GM12875 (cell line): ENCODE data around the gene SLC35F3.
A peak's percentile ranks its signal among the peaks of the same experiment; 100 is the strongest.
"Not testable (repeated sequence)": the region's sequence is repeated elsewhere in the genome, so short reads cannot be mapped to it uniquely, and the experiment has no call there.

Experiments
- H3K4me3 ChIP-seq: one replicate; pipeline ENCODE4 v1.5.1; 2011; ENCODE audit warnings: low read depth, low read length, control low read depth
- TF ChIP-seq, protein P1 (sequence below): IDR thresholded peaks from 2 replicates; pipeline ENCODE4 v1.5.1; 2011; ENCODE audit warnings: low read depth, mild to moderate bottlenecking, control low read depth, inconsistent platforms, low read length, moderate library complexity, borderline replicate concordance; ENCODE audit not compliant: insufficient read depth

SLC35F3 gene

DNA sequence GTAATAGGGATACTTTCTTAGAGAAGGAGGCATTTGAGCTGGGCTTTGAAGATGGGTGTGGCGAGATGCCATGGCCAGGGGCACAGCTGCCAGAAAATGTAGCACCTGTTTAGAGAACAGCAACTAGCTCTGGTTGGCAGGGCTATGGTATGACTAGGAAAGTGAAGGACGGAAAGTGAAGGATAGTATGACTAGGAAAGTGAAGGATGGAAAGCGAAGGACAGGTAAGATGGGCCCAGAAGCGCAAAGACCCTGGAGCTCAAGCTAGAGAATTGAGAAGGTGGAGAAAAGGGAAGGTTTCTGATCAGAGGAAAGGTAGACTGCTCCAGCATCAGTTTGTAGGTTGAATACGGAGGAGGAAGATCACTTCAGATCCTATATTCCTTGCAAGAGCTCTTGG lies 205.4 kb downstream of the SLC35F3 start:
- TF ChIP-seq, protein P1, sequence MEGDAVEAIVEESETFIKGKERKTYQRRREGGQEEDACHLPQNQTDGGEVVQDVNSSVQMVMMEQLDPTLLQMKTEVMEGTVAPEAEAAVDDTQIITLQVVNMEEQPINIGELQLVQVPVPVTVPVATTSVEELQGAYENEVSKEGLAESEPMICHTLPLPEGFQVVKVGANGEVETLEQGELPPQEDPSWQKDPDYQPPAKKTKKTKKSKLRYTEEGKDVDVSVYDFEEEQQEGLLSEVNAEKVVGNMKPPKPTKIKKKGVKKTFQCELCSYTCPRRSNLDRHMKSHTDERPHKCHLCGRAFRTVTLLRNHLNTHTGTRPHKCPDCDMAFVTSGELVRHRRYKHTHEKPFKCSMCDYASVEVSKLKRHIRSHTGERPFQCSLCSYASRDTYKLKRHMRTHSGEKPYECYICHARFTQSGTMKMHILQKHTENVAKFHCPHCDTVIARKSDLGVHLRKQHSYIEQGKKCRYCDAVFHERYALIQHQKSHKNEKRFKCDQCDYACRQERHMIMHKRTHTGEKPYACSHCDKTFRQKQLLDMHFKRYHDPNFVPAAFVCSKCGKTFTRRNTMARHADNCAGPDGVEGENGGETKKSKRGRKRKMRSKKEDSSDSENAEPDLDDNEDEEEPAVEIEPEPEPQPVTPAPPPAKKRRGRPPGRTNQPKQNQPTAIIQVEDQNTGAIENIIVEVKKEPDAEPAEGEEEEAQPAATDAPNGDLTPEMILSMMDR, result no peak
- H3K4me3 ChIP-seq, result no peak overlapping the region

DNA sequence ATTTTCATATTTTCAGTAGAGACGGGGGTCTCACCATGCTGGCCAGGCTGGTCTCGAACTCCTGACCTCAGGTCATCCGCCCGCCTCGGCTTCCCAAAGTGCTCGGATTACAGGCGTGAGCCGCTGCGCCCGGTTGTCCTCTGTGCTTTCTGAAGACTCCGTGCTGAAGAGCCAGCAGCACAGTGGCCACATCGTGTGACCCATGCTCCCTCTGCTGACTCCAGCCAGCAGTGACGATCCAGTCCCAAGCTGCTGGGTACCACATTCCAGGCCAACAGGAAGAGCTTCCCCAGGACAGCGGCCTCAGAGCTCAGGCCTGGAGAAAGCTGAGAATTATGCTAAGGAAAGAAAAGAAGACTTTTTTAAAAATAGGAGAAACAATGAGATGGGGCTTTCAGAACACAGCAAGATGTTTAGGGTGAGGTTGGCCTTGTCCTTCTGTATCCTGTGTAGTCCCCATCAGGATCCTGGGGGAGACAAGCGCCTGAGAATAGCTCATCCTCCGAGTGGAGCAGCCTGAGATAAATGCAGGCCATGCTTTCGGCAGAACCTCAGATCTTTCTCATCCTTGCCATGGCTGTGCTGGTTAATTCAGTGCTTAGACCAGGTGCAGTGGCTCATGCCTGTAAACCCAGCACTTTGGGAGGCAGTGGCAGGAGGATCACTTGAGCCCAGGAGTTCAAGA lies 207.1 kb downstream of the SLC35F3 start:
- H3K4me3 ChIP-seq, result no peak overlapping the region
- TF ChIP-seq, protein P1, result 0 out of 2 replicates have a peak, but pooled peaks have one; percentile 0

DNA sequence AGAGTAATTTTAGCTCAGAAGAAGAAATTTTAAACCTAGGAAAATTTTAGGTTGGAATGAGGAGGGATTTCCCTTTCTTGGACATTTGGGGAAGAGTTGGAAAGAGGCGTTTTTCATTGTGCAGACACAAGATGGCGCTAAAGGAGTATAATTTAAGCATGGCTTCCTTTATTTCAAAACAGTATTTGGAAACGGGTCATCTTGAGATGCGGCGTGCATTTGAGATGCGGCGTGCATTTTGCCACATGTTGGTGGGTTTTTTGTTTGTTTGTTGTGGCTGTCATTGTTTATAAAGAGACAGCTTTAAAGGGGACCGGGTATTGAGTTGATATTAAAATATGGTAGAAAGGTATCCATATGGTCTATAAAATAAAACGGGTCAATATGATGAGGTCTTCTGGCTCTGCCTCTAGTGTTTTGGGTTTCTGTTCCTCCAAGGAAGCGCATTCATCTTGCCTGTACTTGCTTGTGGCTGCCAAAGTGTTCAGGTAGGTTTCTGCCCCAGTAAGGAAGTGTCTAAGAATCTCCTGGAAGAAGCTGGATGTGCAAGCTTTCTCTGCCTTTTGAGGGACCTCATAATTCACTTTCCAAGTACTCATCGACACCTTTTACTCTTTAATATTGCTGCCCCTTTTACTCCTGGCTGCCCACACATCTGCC lies 210.3 kb downstream of the SLC35F3 start:
- TF ChIP-seq, protein P1, result peak; percentile 49; the same call in 1 of the 2 replicates
- H3K4me3 ChIP-seq, result no peak overlapping the region

DNA sequence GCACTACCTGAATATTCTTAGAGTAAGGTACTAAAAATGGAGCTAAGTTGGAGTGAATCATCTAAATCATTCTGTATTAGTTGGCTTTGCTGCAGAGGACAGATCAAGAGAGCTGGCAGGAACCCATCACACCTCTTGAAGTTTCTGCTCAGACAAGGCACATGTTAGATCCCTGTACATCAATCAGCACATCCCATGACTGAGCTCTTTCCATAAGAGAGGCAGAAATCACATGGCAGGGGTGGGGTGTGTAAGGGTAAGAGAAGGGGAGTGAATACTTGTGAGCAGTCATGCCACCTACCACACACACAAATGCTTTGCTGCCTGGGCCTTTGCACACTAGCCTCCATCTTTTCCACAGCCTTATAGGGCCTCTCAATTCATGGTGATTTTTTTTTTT lies 214.4 kb downstream of the SLC35F3 start:
- TF ChIP-seq, protein P1, result no peak
- H3K4me3 ChIP-seq, result no peak overlapping the region

- TF ChIP-seq, protein P1, result no peak
- no peak overlapping the region for H3K4me3 ChIP-seq
These were observed 215.0 kb downstream of the SLC35F3 start for GRCh38 chr1:234119431-234119830.

GRCh38 chr1:234120327-234120944 lies 216.0 kb downstream of the SLC35F3 start:
- TF ChIP-seq, protein P1, result no peak
- H3K4me3 ChIP-seq, result no peak overlapping the region

GRCh38 chr1:234121659-234122058 lies 217.2 kb downstream of the SLC35F3 start:
- H3K4me3 ChIP-seq, result not testable (repeated sequence)

GRCh38 chr1:234122571-234122970 lies 218.1 kb downstream of the SLC35F3 start:
- H3K4me3 ChIP-seq, result not testable (repeated sequence)
